Upper lobe of right lung (tissue), 1 donor: ENCODE results near the gene STYXL1. TPM values are rescaled to one million over a fixed set of nuclear protein-coding genes. Genes with fewer than 3 reads are reported as not detected.

Experiments used
- ATAC-seq: fragments of 200-7000 bp; cut with Tn5 transposase; one replicate; pipeline ENCODE4 v1.9.1; 2020; ENCODE audit warnings: mild to moderate bottlenecking, moderate library complexity
- DNase-seq: peaks from one replicate; pipeline ENCODE4 v3.0.0-alpha.2; 2020
- H3K27ac ChIP-seq: fragments of 200-600 bp; one replicate; pipeline ENCODE4 v1.8.0; 2022
- H3K27me3 ChIP-seq: fragments of 200-600 bp; one replicate; pipeline ENCODE4 v1.8.0; 2022; ENCODE audit warnings: mild to moderate bottlenecking
- H3K36me3 ChIP-seq: fragments of 200-600 bp; one replicate; pipeline ENCODE4 v1.8.0; 2022
- H3K4me1 ChIP-seq: fragments of 200-600 bp; one replicate; pipeline ENCODE4 v1.8.0; 2022
- H3K4me3 ChIP-seq: fragments of 200-600 bp; one replicate; pipeline ENCODE4 v1.8.0; 2022; ENCODE audit warnings: mild to moderate bottlenecking
- H3K9me3 ChIP-seq: fragments of 200-600 bp; one replicate; pipeline ENCODE4 v1.8.0; 2022
- CTCF ChIP-seq: fragments of 200-600 bp; IDR thresholded peaks from one replicate; pipeline ENCODE4 v1.8.0; 2022; ENCODE audit warnings: antibody characterized with exemption
- intact Hi-C: fragments of 100-400 bp; cut with DNase I; formaldehyde crosslinking; loops from one replicate; pipeline ENCODE4 v1.11.0; 2022
- total RNA-seq: library from RNA; stranded (reverse); fragmentation: NEBNext Ultra II Directional; extraction: Animal tissue kit (Norgen Biotek cat#: 25700); gene quantifications from one replicate; pipeline ENCODE4 v1.2.1, GENCODE V29; 2021
- donor health status: DM: no; HTN: yes; CAD: no; lungs with severe emphysema.

STYXL1 gene
- total RNA-seq, 1 donor from 2014 or later: 20.9 TPM

GRCh38 chr7:75963381-75963995 is 84.3 kb downstream of the STYXL1 start:
- Histone ChIP-seq H3K4me1 (peaks cover 36% of the 10 kb centered on the region), H3K27me3 (no peaks in the 10 kb centered on the region), H3K36me3 (peaks cover 35% of the 10 kb centered on the region), H3K9me3 (no peaks in the 10 kb centered on the region), H3K27ac (peak overlapping the region; percentile 76), H3K4me3 (no peak overlapping the region)
- intact Hi-C loops: no loop called here
- no peak for ATAC-seq
- no peak for DNase-seq
- TF ChIP-seq CTCF: no peak

- Histone ChIP-seq H3K4me1 (peaks cover 33% of the 10 kb centered on the region), H3K9me3 (no peaks in the 10 kb centered on the region), H3K36me3 (peaks cover 42% of the 10 kb centered on the region), H3K27ac (peak overlapping the region; percentile 76), H3K4me3 (no peak overlapping the region), H3K27me3 (no peaks in the 10 kb centered on the region)
- ATAC-seq: no peak
- peak; percentile 60 for DNase-seq
- intact Hi-C loops: no loop called here
- no peak for TF ChIP-seq CTCF
These were observed 85.0 kb downstream of the STYXL1 start for GRCh38 chr7:75962607-75963380.

DNA sequence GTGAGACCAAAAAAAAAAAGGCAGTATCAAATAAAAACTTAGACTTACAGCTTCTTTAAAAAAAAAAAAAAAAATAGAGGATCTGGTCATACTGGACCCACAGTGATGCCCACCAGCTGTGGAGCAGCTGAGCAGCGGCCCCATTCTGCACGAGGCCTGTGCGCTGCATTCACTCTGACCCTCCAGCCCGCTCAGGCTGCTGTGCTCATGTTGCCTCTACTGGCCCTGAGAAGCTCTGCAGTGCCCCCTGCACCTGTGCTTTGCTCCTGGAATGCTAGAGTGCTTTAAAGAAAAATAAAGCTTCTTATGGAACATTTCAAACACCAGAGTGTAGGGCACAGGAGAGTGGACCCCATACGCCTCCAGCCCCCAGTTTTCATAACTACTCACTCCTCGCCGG is 86.6 kb downstream of the STYXL1 start:
- no peak for DNase-seq

DNA sequence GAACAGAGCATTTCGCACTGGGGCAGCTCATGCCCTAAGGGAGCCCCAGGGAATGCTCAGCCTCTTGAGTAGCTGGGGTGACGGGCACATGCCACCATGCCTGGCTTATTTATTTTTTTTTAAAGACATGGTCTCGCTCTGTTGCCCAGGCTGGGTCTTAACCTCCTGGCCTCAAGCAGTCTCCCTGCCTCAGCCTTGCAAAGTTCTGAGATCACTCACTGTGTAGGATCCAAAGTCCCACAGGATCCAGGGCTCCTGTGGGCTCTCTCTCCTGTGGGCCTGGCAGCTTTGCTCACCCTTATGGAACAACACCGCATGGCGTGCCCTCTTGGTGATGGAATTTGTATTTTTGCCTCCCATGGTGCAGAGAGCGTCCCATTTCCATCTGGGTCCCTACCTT is 87.4 kb downstream of the STYXL1 start:
- no peaks in the 10 kb centered on the region for H3K9me3 ChIP-seq
- intact Hi-C loops: no loop called here
- no peak overlapping the region for H3K4me3 ChIP-seq
- no peak for TF ChIP-seq CTCF
- peaks cover 44% of the 10 kb centered on the region for H3K36me3 ChIP-seq
- no peaks in the 10 kb centered on the region for H3K27me3 ChIP-seq
- no peak overlapping the region for H3K27ac ChIP-seq
- DNase-seq (no peak), ATAC-seq (no peak)
- peaks cover 20% of the 10 kb centered on the region for H3K4me1 ChIP-seq

More for the DNA sequence above, 86.6 kb downstream of the STYXL1 start:
- no peak overlapping the region for H3K4me3 ChIP-seq
- ATAC-seq: no peak
- peaks cover 44% of the 10 kb centered on the region for H3K36me3 ChIP-seq
- no peak overlapping the region for H3K27ac ChIP-seq
- peaks cover 27% of the 10 kb centered on the region for H3K4me1 ChIP-seq
- intact Hi-C loops: no loop called here
- no peak for TF ChIP-seq CTCF
- no peaks in the 10 kb centered on the region for H3K9me3 ChIP-seq
- H3K27me3 ChIP-seq: no peaks in the 10 kb centered on the region

GRCh38 chr7:75958802-75959543 is 88.8 kb downstream of the STYXL1 start:
- H3K4me1 ChIP-seq: peaks cover 20% of the 10 kb centered on the region
- peaks cover 56% of the 10 kb centered on the region for H3K36me3 ChIP-seq
- peak overlapping the region; percentile 17 for H3K27ac ChIP-seq
- DNase-seq (no peak), ATAC-seq (no peak)
- no peak overlapping the region for H3K4me3 ChIP-seq
- H3K27me3 ChIP-seq: no peaks in the 10 kb centered on the region
- no peaks in the 10 kb centered on the region for H3K9me3 ChIP-seq
- intact Hi-C loops: no loop called here
- TF ChIP-seq CTCF: no peak
